DOHH2 (cell line): ENCODE measurements around the gene EVC.

Experiments
- H3F3A ChIP-seq: fragments of 200-600 bp; sonication (generic), shearing (Covaris generic); 2 replicates; pipeline ENCODE4 v1.6.0; 2016; ENCODE audit warnings: antibody characterized with exemption, mild to moderate bottlenecking; ENCODE audit not compliant: control insufficient read depth, insufficient read depth
- H3K27ac ChIP-seq: fragments of 200-600 bp; sonication (generic); 2 replicates; pipeline ENCODE4 v1.5.1; 2014; ENCODE audit warnings: low read depth, mild to moderate bottlenecking, low read length, moderate library complexity
- H3K27me3 ChIP-seq: fragments of 200-600 bp; sonication (generic); 2 replicates; pipeline ENCODE4 v1.6.1; 2014; ENCODE audit warnings: mild to moderate bottlenecking, low read length, mixed read lengths; ENCODE audit not compliant: control insufficient read depth
- H3K36me3 ChIP-seq: fragments of 200-600 bp; sonication (generic); 2 replicates; pipeline ENCODE4 v1.6.1; 2014; ENCODE audit warnings: mild to moderate bottlenecking, low read length, moderate library complexity, mixed read lengths; ENCODE audit not compliant: control insufficient read depth
- H3K4me1 ChIP-seq: fragments of 200-600 bp; sonication (generic); 2 replicates; pipeline ENCODE4 v1.6.1; 2014; ENCODE audit warnings: mild to moderate bottlenecking, low read length, mixed read lengths; ENCODE audit not compliant: control insufficient read depth
- H3K4me2 ChIP-seq: fragments of 200-600 bp; sonication (generic); 2 replicates; pipeline ENCODE4 v1.6.0; 2014; ENCODE audit warnings: mild to moderate bottlenecking, low read length, moderate library complexity
- H3K4me3 ChIP-seq: fragments of 200-600 bp; sonication (generic); 2 replicates; pipeline ENCODE4 v1.5.1; 2014; ENCODE audit warnings: mild to moderate bottlenecking, low read length, mixed read lengths
- H3K79me2 ChIP-seq: fragments of 200-600 bp; sonication (generic); 2 replicates; pipeline ENCODE4 v1.6.1; 2014; ENCODE audit warnings: mild to moderate bottlenecking, low read length, mixed read lengths; ENCODE audit not compliant: control insufficient read depth
- H3K9me2 ChIP-seq: fragments of 200-600 bp; sonication (generic); replicated peaks from 2 replicates; pipeline ENCODE4 v1.6.1; 2014; ENCODE audit warnings: mild to moderate bottlenecking, low read length, mixed read lengths; ENCODE audit not compliant: control insufficient read depth
- H3K9me3 ChIP-seq: fragments of 200-600 bp; sonication (generic); 2 replicates; pipeline ENCODE4 v1.6.1; 2014; ENCODE audit warnings: antibody characterized with exemption, low read length, mixed read lengths; ENCODE audit not compliant: control insufficient read depth, insufficient read depth
- H4K20me1 ChIP-seq: fragments of 200-600 bp; sonication (generic); 2 replicates; pipeline ENCODE4 v1.6.0; 2014; ENCODE audit warnings: low read depth, mild to moderate bottlenecking, antibody characterized with exemption, low read length, moderate library complexity; ENCODE audit not compliant: control insufficient read depth, insufficient read depth
- EZH2phosphoT487 ChIP-seq: fragments of 200-600 bp; sonication (generic); IDR thresholded peaks from 2 replicates; pipeline ENCODE4 v1.6.1; 2017; ENCODE audit warnings: borderline replicate concordance, mild to moderate bottlenecking, antibody characterized with exemption, low read length, moderate library complexity, mixed read lengths
- TF ChIP-seq, protein P1 (sequence below): fragments of 200-600 bp; sonication (generic); IDR thresholded peaks from one replicate; pipeline ENCODE4 v1.5.1; 2014; ENCODE audit warnings: antibody characterized with exemption, mild to moderate bottlenecking, low read depth, low read length; ENCODE audit not compliant: poor library complexity, severe bottlenecking

Gene EVC

DNA sequence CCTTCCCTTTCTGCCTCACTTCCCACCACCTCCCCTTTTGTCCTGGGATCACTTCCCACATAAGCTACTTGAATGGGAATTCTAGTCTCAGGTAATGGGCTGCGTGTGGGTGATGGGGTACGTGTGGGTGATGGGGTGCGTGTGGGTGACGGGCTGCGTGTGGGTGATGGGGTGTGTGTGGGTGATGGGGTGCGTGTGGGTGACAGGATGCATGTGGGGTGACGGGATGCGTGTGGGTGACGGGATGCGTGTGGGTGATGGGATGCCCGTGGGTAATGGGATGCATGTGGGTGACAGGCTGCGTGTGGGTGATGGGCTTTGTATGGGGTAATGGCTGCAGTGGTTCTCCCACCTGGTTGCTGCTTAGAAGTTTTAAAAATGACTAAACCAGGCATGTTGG, 46.2 kb upstream of the EVC start:
- no peaks in the 10 kb centered on the region for H4K20me1 ChIP-seq
- no peaks in the 10 kb centered on the region for H3K79me2 ChIP-seq
- H3K4me1 ChIP-seq, result no peaks in the 10 kb centered on the region
- no peaks in the 10 kb centered on the region for H3K27me3 ChIP-seq
- no peak overlapping the region for H3K4me3 ChIP-seq
- H3K9me2 ChIP-seq, result no peaks in the 10 kb centered on the region; the same call in 1 of the 2 replicates
- no peaks in the 10 kb centered on the region for H3K9me3 ChIP-seq
- no peak overlapping the region for H3K27ac ChIP-seq
- TF ChIP-seq, protein P1, sequence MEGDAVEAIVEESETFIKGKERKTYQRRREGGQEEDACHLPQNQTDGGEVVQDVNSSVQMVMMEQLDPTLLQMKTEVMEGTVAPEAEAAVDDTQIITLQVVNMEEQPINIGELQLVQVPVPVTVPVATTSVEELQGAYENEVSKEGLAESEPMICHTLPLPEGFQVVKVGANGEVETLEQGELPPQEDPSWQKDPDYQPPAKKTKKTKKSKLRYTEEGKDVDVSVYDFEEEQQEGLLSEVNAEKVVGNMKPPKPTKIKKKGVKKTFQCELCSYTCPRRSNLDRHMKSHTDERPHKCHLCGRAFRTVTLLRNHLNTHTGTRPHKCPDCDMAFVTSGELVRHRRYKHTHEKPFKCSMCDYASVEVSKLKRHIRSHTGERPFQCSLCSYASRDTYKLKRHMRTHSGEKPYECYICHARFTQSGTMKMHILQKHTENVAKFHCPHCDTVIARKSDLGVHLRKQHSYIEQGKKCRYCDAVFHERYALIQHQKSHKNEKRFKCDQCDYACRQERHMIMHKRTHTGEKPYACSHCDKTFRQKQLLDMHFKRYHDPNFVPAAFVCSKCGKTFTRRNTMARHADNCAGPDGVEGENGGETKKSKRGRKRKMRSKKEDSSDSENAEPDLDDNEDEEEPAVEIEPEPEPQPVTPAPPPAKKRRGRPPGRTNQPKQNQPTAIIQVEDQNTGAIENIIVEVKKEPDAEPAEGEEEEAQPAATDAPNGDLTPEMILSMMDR, result no peak
- no peak for TF ChIP-seq EZH2phosphoT487
- no peak overlapping the region for H3K4me2 ChIP-seq
- H3K36me3 ChIP-seq, result no peaks in the 10 kb centered on the region
- H3F3A ChIP-seq, result no peaks in the 10 kb centered on the region

DNA sequence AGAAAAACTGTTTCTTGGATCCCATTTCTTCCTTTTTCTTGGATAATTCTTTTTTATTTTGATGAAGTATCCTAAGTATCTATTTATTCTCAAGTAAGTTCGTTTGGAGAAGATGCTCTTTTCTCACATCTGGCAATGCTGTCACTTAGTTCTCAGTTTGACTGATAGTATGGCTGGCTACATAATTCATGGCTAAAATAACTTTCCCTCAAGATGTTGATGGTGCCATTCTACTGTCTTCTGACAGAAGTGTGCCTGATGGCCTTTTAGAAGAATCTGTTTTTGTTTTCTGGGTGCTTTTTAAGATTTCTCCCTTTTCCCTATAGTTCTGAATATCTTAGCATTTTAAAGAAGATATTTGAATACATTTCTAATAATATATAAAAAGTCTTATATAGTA, 44.3 kb upstream of the EVC start:
- no peaks in the 10 kb centered on the region for H3K4me1 ChIP-seq
- H3K9me3 ChIP-seq, result no peaks in the 10 kb centered on the region
- no peaks in the 10 kb centered on the region for H4K20me1 ChIP-seq
- no peaks in the 10 kb centered on the region for H3F3A ChIP-seq
- TF ChIP-seq, protein P1, result no peak
- TF ChIP-seq EZH2phosphoT487, result no peak
- H3K79me2 ChIP-seq, result no peaks in the 10 kb centered on the region
- H3K27ac ChIP-seq, result no peak overlapping the region
- no peaks in the 10 kb centered on the region for H3K36me3 ChIP-seq
- no peaks in the 10 kb centered on the region for H3K27me3 ChIP-seq
- no peaks in the 10 kb centered on the region; the same call in 1 of the 2 replicates for H3K9me2 ChIP-seq
- no peak overlapping the region for H3K4me3 ChIP-seq
- no peak overlapping the region for H3K4me2 ChIP-seq

- Histone ChIP-seq H3K4me2 (no peak overlapping the region), H3K9me2 (no peaks in the 10 kb centered on the region), H3K36me3 (no peaks in the 10 kb centered on the region), H3K27ac (no peak overlapping the region), H3K9me3 (no peaks in the 10 kb centered on the region), H3K4me3 (no peak overlapping the region), H3K79me2 (no peaks in the 10 kb centered on the region), H3K27me3 (no peaks in the 10 kb centered on the region), H3F3A (no peaks in the 10 kb centered on the region), H4K20me1 (no peaks in the 10 kb centered on the region), H3K4me1 (no peaks in the 10 kb centered on the region)
- TF ChIP-seq, protein P1, result no peak
- no peak for TF ChIP-seq EZH2phosphoT487
Measured at GRCh38 chr4:5676763-5677162, 34.2 kb upstream of the EVC start.

DNA sequence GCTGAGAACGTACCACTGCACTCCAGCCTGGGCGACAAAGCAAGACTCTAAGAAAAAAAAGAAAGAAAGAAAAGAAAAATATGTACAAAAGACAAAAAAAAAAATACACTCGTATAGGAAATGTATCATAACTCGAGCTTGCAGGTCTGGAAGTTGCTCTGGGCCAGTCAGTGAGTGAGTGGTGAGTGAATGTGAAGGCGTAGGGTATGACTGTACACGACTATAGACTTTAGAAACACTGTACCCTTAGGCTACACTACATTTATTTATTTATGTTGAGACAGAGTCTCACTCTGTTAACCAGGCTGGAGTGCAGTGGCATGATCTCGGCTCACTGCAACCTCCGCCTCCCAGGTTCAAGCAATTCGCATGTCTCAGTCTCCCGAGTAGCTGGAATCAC, 32.0 kb upstream of the EVC start:
- H4K20me1 ChIP-seq, result no peaks in the 10 kb centered on the region
- H3K36me3 ChIP-seq, result no peaks in the 10 kb centered on the region
- H3K27ac ChIP-seq, result no peak overlapping the region
- TF ChIP-seq EZH2phosphoT487, result no peak
- TF ChIP-seq, protein P1, result no peak
- H3K4me3 ChIP-seq, result no peak overlapping the region
- H3K4me1 ChIP-seq, result no peaks in the 10 kb centered on the region
- no peaks in the 10 kb centered on the region for H3F3A ChIP-seq
- H3K9me2 ChIP-seq, result no peaks in the 10 kb centered on the region
- H3K27me3 ChIP-seq, result no peaks in the 10 kb centered on the region
- H3K9me3 ChIP-seq, result no peaks in the 10 kb centered on the region
- H3K79me2 ChIP-seq, result no peaks in the 10 kb centered on the region
- H3K4me2 ChIP-seq, result no peak overlapping the region
